Kidney epithelial cell (primary cell): Measurements from ENCODE around the gene NCOA1. TPM values are rescaled to one million over a fixed set of nuclear protein-coding genes. Genes with fewer than 3 reads are reported as not detected.

Experiments used
- DNase-seq: peaks from one replicate; pipeline ENCODE4 v3.0.0-alpha.2; 2010; ENCODE audit warnings: low read depth
- H3K27me3 ChIP-seq: 2 replicates; pipeline ENCODE4 v1.6.0; 2011; ENCODE audit warnings: low read length; ENCODE audit not compliant: control insufficient read depth, insufficient read depth
- H3K36me3 ChIP-seq: 2 replicates; pipeline ENCODE4 v1.5.1; 2011; ENCODE audit warnings: low read length; ENCODE audit not compliant: control insufficient read depth, insufficient read depth
- H3K4me3 ChIP-seq: 2 replicates; pipeline ENCODE4 v1.5.1; 2011; ENCODE audit warnings: low read depth, mild to moderate bottlenecking, control low read depth, low read length
- CTCF ChIP-seq: IDR thresholded peaks from 2 replicates; pipeline ENCODE4 v1.5.1; 2011; ENCODE audit warnings: mild to moderate bottlenecking, moderate library complexity, low read length, control low read depth, inconsistent platforms; ENCODE audit not compliant: insufficient read depth, poor library complexity, severe bottlenecking
- total RNA-seq: library from RNA; depleted of rRNA; stranded (reverse); fragments of >200 nt; gene quantifications from 2 replicates; pipeline ENCODE4 v1.2.3, GENCODE V29; 2015

Gene NCOA1
- total RNA-seq, 1 donor from 2014 or later: 13.3 TPM

GRCh38 chr2:24707143-24707542, 216.1 kb downstream of the NCOA1 start:
- Histone ChIP-seq H3K36me3 (no peaks in the 10 kb centered on the region), H3K27me3 (no peaks in the 10 kb centered on the region), H3K4me3 (no peak overlapping the region)
- DNase-seq: no peak
- no peak for TF ChIP-seq CTCF

GRCh38 chr2:24708537-24709152, 217.6 kb downstream of the NCOA1 start:
- H3K27me3 ChIP-seq: no peaks in the 10 kb centered on the region
- no peaks in the 10 kb centered on the region for H3K36me3 ChIP-seq
- TF ChIP-seq CTCF: no peak
- no peak for DNase-seq
- H3K4me3 ChIP-seq: no peak overlapping the region

GRCh38 chr2:24710806-24711205, 219.8 kb downstream of the NCOA1 start:
- no peak overlapping the region for H3K4me3 ChIP-seq
- no peak for TF ChIP-seq CTCF
- no peaks in the 10 kb centered on the region for H3K36me3 ChIP-seq
- no peaks in the 10 kb centered on the region for H3K27me3 ChIP-seq
- DNase-seq: no peak

GRCh38 chr2:24711865-24712264, 220.8 kb downstream of the NCOA1 start:
- no peaks in the 10 kb centered on the region for H3K27me3 ChIP-seq
- no peak for TF ChIP-seq CTCF
- no peak for DNase-seq
- H3K4me3 ChIP-seq: no peak overlapping the region
- no peaks in the 10 kb centered on the region for H3K36me3 ChIP-seq

- no peak overlapping the region for H3K4me3 ChIP-seq
- no peak for TF ChIP-seq CTCF
- DNase-seq: no peak
- no peaks in the 10 kb centered on the region for H3K36me3 ChIP-seq
- no peaks in the 10 kb centered on the region for H3K27me3 ChIP-seq
Measured at GRCh38 chr2:24712296-24712695, 221.2 kb downstream of the NCOA1 start.

- DNase-seq: no peak
- Histone ChIP-seq H3K4me3 (no peak overlapping the region), H3K36me3 (no peaks in the 10 kb centered on the region), H3K27me3 (no peaks in the 10 kb centered on the region)
- no peak for TF ChIP-seq CTCF
Measured at GRCh38 chr2:24717263-24717951, 226.4 kb downstream of the NCOA1 start.
